ENCODE measurements around the gene RAD9A. TPM values are rescaled to one million over a fixed set of nuclear protein-coding genes. Genes with fewer than 3 reads are reported as not detected.

RAD9A gene
- total RNA-seq, 2 donors from 2014 or later = 21.5 to 40.5 TPM

GRCh38 chr11:67438158-67438902 is 46.5 kb downstream of the RAD9A start:
- H3K4me1 Mint-ChIP-seq = peaks cover 57% of the 10 kb centered on the region
- no peaks in the 10 kb centered on the region for H3K36me3 Mint-ChIP-seq (ENCODE audit: low read depth)
- ATAC-seq = peak; percentile 63
- H3K9me3 ChIP-seq (ENCODE audit: control insufficient read depth, low read length, poor library complexity, severe bottlenecking) = no peaks in the 10 kb centered on the region
- H3K4me3 Mint-ChIP-seq = peak overlapping the region; percentile 97
- peak; percentile 69 to 73 (median 72) for DNase-seq
- peak overlapping the region; percentile 97 for H3K27ac Mint-ChIP-seq
- H3K27me3 Mint-ChIP-seq = no peaks in the 10 kb centered on the region

GRCh38 chr11:67439321-67440228 is 47.8 kb downstream of the RAD9A start:
- H3K9me3 ChIP-seq (ENCODE audit: control insufficient read depth, low read length, poor library complexity, severe bottlenecking) = no peaks in the 10 kb centered on the region
- Mint-ChIP-seq H3K27me3 (no peaks in the 10 kb centered on the region), H3K27ac (peak overlapping the region; percentile 97), H3K36me3 (ENCODE audit: low read depth) (no peaks in the 10 kb centered on the region), H3K4me1 (peaks cover 55% of the 10 kb centered on the region), H3K4me3 (peak overlapping the region; percentile 97)
- DNase-seq = no peak
- no peak for ATAC-seq

- DNase-seq = no peak
- H3K27me3 Mint-ChIP-seq = no peaks in the 10 kb centered on the region
- ATAC-seq = no peak
- no peaks in the 10 kb centered on the region for H3K36me3 Mint-ChIP-seq (ENCODE audit: low read depth)
- peaks cover 60% of the 10 kb centered on the region for H3K4me1 Mint-ChIP-seq
- no peaks in the 10 kb centered on the region for H3K9me3 ChIP-seq (ENCODE audit: control insufficient read depth, low read length, poor library complexity, severe bottlenecking)
- H3K27ac Mint-ChIP-seq = peak overlapping the region; percentile 97
- H3K4me3 Mint-ChIP-seq = peak overlapping the region; percentile 97
Observed at GRCh38 chr11:67440229-67441097, 48.7 kb downstream of the RAD9A start.

GRCh38 chr11:67441098-67441563 is 49.3 kb downstream of the RAD9A start:
- H3K9me3 ChIP-seq (ENCODE audit: control insufficient read depth, low read length, poor library complexity, severe bottlenecking) = no peaks in the 10 kb centered on the region
- no peak for DNase-seq
- Mint-ChIP-seq H3K27me3 (no peaks in the 10 kb centered on the region), H3K27ac (peak overlapping the region; percentile 97), H3K36me3 (ENCODE audit: low read depth) (no peaks in the 10 kb centered on the region), H3K4me1 (peaks cover 62% of the 10 kb centered on the region), H3K4me3 (peak overlapping the region; percentile 97)
- ATAC-seq = no peak

- Mint-ChIP-seq H3K27ac (peak overlapping the region; percentile 97), H3K27me3 (no peaks in the 10 kb centered on the region), H3K4me1 (peaks cover 60% of the 10 kb centered on the region), H3K36me3 (ENCODE audit: low read depth) (no peaks in the 10 kb centered on the region), H3K4me3 (peak overlapping the region; percentile 61)
- no peaks in the 10 kb centered on the region for H3K9me3 ChIP-seq (ENCODE audit: control insufficient read depth, low read length, poor library complexity, severe bottlenecking)
- ATAC-seq (peak; percentile 13), DNase-seq (no peak)
Observed at GRCh38 chr11:67441731-67442351, 50.1 kb downstream of the RAD9A start.

GRCh38 chr11:67442504-67443404 is 51.0 kb downstream of the RAD9A start:
- peaks cover 61% of the 10 kb centered on the region for H3K4me1 Mint-ChIP-seq

GRCh38 chr11:67445515-67445914 is 53.7 kb downstream of the RAD9A start:
- Mint-ChIP-seq H3K4me1 (peaks cover 51% of the 10 kb centered on the region), H3K27ac (peak overlapping the region; percentile 97), H3K36me3 (ENCODE audit: low read depth) (no peaks in the 10 kb centered on the region), H3K27me3 (no peaks in the 10 kb centered on the region), H3K4me3 (peak overlapping the region; percentile 84)
- DNase-seq (no peak), ATAC-seq (no peak)
- no peaks in the 10 kb centered on the region for H3K9me3 ChIP-seq (ENCODE audit: control insufficient read depth, low read length, poor library complexity, severe bottlenecking)

More at GRCh38 chr11:67442504-67443404, 51.0 kb downstream of the RAD9A start:
- H3K27ac Mint-ChIP-seq = peak overlapping the region; percentile 97
- no peak for DNase-seq
- H3K9me3 ChIP-seq (ENCODE audit: control insufficient read depth, low read length, poor library complexity, severe bottlenecking) = no peaks in the 10 kb centered on the region
- no peak for ATAC-seq
- H3K4me3 Mint-ChIP-seq = peak overlapping the region; percentile 61
- H3K36me3 Mint-ChIP-seq (ENCODE audit: low read depth) = no peaks in the 10 kb centered on the region
- H3K27me3 Mint-ChIP-seq = no peaks in the 10 kb centered on the region

Other genes starting within 250 kb of the RAD9A start
- 100 to 1,000 TPM; 264 to 276 TPM for gene GRK2, start 125.5 kb upstream of the RAD9A start, total RNA-seq
- gene ANKRD13D, start 102.7 kb upstream of the RAD9A start, total RNA-seq = 100 to 1,000 TPM; 174 to 220 TPM
- 10 to 100 TPM; 12.8 to 17.8 TPM for gene SSH3, start 88.5 kb upstream of the RAD9A start, total RNA-seq
- gene POLD4, start 38.4 kb upstream of the RAD9A start, total RNA-seq = 10 to 100 TPM; 45.9 to 61.0 TPM
- gene CLCF1, start 18.4 kb upstream of the RAD9A start, total RNA-seq = 1 to 10 TPM; 7.3 to 7.5 TPM
- gene PPP1CA, start 9.9 kb downstream of the RAD9A start, total RNA-seq = 100 to 1,000 TPM; 133 to 146 TPM
- 100 to 1,000 TPM; 251 to 262 TPM for gene TBC1D10C, start 12.1 kb downstream of the RAD9A start, total RNA-seq
- 1 to 10 TPM; 4.5 to 7.5 TPM for gene CARNS1, start 23.7 kb downstream of the RAD9A start, total RNA-seq
- 10 to 100 TPM; 47.8 to 62.7 TPM for gene RPS6KB2, start 36.5 kb downstream of the RAD9A start, total RNA-seq
- 100 to 1,000 TPM; 170 to 184 TPM for gene PTPRCAP, start 45.7 kb downstream of the RAD9A start, total RNA-seq
- gene CORO1B, start 51.5 kb downstream of the RAD9A start, total RNA-seq = 10 to 100 TPM; 46.1 to 75.4 TPM
- gene GPR152, start 60.7 kb downstream of the RAD9A start, total RNA-seq = not detected
- 10 to 100 TPM in 1 of 2 donors, 1 to 10 TPM in 1; 7.5 to 12.1 TPM for gene CABP4, start 63.4 kb downstream of the RAD9A start, total RNA-seq
- gene TMEM134, start 77.3 kb downstream of the RAD9A start, total RNA-seq = 10 to 100 TPM; 48.7 to 65.6 TPM
- gene AIP, start 91.0 kb downstream of the RAD9A start, total RNA-seq = 100 to 1,000 TPM in 1 of 2 donors, 10 to 100 TPM in 1; 98.3 to 109 TPM
- 100 to 1,000 TPM; 109 to 121 TPM for gene PITPNM1, start 113.4 kb downstream of the RAD9A start, total RNA-seq
- 10 to 100 TPM; 33.8 to 45.6 TPM for gene CDK2AP2, start 116.2 kb downstream of the RAD9A start, total RNA-seq
- not detected for gene CABP2, start 131.5 kb downstream of the RAD9A start, total RNA-seq
- gene GSTP1, start 191.8 kb downstream of the RAD9A start, total RNA-seq = 10 to 100 TPM; 67.8 to 79.7 TPM
- 100 to 1,000 TPM; 206 to 239 TPM for gene NDUFV1, start 214.9 kb downstream of the RAD9A start, total RNA-seq
- gene NUDT8, start 238.0 kb downstream of the RAD9A start, total RNA-seq = 1 to 10 TPM; 1.5 to 3.4 TPM
- gene TBX10, start 247.8 kb downstream of the RAD9A start, total RNA-seq = not detected